ENCODE data around the gene OSBPL2.

Gene OSBPL2

DNA sequence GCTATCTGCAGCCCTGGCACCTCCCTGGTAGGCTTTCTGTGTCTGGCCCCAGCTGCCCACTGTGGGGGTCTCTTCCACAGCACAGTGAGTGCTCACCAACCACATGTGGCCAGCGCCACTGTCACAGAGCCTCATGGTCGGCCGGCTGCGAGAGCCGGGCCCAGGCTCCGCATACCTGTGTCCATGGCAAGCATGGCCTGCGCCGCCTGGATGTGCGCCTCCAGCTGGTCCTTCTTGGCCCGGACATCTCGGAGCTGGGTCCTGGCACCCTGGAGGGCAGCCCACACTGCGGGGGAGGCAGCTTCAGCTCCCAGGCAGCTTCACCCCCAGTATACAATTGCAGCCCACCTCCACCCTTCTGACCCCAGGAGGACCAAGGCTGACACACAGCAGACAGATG, 77.5 kb downstream of the OSBPL2 start:
- DNase-seq = no peak

DNA sequence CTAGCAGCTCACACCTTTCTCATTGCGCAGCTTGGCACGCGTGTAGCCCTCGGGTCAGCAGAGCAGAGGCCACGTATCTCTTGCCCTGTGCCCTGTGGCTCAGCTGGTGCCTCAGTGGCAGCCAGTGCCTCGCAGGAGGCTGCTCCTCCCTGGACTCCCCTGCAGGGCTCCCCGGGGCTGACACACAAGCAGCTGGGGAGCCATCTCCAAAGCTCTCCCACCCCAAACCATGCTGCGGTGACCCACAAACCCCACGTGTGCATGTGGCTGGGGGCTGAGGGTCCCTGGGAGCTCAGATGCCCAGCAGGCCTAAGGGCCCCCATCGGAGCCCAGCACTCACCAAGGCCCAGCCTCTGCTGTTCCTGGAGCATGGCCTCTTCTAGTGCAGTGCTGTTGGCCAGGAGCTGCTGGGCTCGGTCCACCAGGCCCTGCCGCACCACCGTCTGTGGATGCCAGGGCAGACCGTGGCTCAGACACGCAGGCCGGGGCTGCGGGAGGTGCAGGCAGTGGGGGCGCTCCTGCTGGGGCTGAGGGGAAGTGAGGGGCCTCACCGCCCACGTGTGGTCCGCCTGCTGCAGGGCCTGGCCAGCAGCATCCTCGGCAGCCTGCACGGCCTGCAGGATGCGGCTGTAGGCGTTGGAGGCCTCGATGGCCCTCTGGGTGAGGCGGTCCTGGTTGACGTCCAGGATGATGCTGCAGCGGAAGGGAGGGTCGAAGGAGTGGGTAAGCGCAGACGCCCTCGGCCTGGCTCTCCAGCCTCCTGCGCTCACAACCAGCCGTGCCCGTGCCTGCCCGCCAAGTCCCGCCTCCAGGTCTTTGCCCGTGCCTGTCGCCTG, 78.2 kb downstream of the OSBPL2 start:
- no peak for DNase-seq

DNA sequence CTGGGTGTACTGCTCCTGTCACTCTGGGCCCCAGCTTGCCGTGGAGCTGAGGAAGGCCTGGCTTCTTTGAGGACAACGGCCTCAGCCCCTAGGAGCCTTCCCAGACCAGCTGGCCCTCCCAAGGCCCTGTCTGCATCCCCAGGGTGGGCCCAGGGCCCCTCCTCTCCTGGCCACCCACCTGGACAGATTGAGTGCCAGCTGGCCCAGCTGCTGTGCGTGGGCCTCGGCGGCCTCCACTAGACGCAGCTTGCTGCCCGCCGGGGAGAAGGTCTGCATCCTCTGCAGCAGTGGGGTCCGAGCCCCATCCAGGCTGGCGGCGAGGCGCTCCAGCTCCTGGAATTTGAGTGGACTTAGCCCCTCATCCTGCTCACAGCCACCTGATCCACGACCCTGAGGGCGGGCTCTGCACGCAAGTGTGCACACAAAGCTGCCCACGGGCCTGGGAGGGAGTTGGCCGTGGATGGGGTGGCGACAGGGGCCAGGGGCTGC, 78.9 kb downstream of the OSBPL2 start:
- DNase-seq = no peak

DNA sequence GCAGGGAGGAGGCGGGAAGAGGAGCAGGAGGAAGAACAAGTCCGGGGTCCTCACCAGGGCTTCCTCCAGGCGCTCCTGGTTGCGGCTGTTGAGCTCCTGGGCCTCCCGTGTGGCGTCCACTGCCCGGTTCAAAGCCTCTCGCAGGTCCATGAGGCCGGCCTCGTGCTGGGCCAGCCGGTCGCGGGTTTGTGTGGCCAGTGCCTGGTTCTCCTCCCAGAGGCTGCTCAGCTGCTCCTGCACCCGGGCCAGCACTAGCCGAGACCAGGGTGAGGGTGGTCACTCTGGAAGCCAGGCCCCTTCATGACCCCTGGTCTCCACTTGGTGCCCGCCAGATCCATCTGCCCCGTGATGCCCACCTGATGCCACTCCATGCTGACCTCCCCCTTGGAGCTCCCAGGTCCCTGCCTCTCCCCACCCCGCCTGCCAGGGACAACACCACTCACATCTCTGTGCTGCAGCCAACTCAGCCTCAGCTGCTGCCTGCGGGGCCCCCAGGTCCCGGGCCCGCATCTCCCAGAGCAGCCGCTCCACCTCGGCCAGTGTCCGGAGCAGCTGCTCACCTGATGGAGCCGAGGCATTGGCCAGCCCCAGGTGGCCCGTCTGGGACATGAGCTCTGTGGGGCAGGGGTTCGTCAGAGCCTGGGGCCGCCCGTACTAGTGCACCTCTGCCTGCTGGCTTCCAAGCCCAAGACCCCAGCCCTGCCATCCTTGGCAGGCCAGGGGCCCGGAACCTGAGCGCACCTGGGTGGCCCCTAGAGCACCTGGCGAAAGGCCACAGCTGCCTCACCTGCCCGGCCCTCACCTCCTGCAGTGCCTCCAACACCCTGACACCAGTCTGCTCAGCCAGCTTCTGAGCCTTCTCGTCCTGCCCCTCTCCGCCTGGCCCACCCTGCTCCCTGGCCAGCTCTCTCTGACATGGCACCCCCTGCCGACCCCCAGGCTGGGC, 80.4 kb downstream of the OSBPL2 start:
- no peak for DNase-seq

DNA sequence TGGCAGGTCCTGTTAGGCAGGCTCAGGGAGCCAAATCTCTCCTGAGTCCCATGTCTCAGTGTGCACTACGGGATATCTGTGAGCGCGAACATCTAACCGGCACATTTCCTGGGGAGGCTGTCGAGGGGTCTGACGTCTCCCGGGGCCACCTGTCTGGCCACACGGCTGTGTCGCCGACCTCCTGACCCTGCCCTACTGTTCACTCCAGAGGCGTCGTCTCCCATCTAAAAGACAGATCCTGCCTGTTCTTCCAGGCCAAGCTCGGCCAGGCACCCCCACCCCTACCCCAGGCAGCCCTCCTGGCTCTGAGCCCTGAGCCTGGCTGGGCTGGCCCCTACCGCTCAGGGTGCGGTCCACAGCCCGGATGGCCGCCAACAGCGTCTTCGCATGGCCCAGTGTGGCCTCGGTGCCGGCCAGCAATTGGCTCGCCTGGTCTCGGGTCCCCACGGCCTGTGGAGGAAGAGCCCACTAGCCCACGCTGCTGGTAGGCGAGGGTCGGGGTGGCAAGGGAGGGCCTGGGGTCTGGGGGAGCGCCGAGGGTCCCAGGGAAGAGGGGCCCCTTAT, 81.1 kb downstream of the OSBPL2 start:
- DNase-seq = no peak

DNA sequence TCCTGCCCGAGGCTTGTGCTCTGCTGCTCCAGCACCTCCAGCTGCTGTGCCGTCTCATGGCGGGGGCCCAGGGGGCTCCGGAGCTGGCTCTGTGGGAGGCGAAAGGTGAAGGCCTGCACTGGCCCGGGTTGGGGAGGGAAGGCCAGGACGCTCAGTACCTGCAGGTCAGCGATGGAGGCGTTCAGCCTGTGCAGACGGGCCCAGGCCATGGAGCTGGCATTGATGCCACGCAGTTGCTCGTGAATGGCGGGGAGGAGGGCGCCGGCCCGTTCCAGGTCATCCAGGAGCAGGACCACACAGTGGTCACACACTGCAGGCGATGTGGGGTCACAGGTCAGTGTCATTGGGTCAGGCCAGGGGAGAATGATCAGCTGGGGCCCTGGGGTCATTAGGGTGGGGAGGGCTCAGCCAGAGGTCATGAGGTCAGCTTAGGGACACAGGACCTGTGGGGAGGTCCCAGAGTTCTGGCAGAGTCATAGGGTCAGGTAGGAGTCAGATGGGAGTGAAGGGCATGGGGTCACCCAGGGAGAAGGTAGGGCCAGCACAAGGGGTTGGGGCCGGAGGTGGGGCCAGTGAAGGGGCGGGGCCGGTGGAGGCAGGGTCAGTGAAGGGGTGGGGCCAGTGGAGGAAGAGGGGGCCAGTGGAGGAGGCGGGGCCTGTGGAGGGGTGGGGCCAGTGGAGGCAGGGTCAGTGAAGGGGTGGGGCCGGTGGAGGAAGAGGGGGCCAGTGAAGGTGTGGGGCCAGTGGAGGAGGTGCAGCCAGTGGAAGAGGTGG, 82.4 kb downstream of the OSBPL2 start:
- no peak for DNase-seq

DNA sequence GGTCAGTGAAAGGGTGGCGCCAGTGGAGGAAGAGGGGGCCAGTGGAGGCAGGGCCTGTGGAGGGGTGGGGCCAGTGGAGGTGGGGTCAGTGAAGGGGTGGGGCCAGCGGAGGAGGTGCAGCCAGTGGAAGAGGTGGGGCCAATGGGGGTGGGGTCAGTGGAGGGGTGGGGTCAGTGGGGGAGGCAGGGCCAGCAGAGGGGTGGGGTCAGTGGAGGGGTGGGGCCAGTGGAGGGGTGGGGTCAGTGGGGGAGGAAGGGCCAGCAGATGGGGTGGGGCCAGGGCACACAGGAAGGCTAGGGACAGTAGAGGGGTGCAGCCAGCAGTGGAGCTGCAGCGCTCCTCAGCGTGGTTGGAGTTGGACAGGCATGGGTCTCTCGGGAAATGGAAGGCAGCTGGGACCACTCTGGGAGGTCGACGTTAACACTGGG, 83.2 kb downstream of the OSBPL2 start:
- no peak for DNase-seq

DNA sequence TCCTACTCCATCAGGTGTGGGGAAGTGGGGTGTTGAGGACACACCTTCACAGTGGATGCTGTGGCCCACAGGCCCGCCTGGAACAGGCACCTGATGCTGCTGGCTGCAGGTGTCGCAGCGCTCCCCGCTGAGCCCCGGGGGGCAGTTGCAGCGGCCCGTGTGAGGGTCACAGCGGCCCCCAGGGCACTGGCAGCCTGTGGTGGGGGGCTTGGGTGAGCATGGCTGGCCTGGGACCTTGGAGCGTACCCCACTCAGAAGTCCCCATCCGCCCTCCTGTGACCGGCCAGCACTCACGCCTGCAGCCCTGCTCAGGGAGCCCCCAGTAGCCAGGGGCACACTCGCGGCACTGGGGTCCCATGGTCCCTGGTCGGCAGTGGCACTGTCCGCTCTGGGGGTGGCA, 83.7 kb downstream of the OSBPL2 start:
- DNase-seq = no peak

DNA sequence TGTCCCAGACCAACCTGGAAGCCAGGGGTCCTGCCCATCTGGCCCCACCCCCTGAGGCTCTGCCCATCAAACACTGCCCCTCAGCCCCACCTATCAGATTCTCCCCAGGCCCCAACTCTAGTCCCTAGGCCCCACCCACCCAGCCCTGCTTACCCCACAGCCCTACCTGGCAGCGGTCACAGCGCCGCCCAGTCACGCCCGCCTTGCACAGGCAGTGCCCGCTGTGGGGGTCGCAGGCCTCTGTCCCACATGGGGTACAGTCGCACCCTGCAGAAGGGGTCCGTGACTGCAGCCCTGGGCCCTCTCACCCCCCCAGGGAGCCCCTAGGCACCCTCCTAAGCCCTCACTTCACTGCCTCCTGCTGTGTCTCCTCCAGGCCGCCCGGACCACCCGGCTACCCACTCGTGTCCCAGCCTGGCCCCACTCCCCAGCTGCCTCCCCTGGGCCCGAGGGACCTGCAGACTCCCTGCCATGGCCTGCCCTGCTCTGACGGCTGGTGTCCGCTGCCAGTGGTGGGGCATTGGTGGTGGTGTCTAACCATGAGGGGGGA, 84.2 kb downstream of the OSBPL2 start:
- no peak for DNase-seq

DNA sequence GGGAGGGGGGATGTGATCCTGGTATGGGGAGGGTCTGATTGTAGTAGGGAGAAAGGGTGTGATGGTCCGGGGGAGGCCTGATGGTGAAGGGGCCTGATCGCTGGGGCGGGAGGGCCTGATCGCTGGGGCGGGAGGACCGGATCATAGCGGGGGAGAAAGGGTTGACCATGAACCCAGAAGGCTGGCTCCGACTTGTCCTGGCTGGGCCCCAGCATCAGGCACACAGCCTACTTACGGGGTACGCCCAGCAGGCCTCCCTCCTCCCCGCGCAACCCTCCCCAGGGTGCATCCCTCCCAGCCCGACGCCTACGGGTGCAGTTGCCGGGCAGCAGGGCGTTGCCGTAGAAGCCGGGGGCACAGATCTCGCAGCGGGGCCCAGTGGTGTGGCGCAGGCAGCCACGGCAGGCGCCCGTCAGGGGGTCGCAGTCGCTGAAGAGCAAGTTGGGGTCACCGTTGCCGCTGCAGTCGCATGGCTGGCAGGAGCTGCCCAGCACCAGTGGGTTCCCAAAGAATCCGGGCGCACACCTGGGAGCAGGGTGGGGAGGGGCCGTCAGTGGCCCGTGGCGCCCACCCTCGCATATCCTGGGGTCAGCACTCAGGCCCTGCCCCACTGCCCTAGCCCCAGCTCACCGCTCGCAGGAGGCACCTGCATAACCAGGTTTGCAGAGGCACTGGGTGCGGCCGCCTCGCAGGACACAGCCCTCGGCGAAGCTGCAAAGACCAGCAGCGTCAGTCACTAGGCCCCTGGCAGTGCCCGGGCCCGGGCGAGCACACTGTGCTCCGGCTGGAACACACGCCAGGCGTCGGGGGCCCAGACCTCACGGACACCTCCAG, 85.0 kb downstream of the OSBPL2 start:
- DNase-seq = no peak

DNA sequence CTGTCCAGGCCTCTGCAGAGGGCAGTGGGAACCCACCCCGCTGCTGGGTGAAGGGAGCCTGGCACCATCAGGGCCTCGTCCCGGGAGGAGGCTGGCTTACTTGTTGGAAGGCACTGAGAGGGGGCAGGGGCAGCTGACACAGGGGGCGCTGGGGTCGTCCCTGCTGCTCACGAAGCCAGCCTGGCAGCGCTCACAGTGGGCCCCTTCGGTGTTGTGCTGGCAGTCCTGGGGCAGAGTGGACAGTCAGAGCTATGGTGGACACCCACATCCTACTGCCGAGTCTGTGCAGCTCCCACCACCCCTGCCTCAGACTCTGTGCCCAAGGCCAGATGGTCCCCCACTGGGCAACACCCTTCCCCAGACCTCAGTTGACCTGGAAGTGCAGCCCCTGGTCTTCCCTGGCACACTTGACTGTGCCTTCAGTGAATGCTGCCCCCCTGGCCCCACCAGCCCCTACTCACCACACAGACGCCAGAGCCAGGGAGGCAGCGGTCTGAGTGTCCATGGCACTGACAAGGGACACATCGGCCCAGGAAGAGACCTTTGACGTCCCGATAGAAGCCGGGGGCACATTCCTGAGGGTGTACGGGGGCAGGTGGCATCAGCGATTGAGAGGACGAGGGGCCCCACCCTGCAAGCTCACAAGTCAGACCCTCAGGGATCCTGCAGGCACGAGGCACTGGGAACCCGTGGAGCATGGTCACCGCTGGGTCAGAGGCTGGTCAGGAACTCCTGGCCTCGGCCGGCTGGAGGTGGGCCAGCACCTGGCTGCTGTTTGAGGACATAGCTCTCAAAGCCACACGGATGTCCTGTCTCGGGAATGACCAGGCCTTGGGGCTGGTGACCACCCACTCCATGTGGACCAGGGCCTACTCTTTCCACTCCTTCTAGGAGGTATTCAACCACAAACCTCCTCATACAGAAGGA, 85.9 kb downstream of the OSBPL2 start:
- no peak for DNase-seq

DNA sequence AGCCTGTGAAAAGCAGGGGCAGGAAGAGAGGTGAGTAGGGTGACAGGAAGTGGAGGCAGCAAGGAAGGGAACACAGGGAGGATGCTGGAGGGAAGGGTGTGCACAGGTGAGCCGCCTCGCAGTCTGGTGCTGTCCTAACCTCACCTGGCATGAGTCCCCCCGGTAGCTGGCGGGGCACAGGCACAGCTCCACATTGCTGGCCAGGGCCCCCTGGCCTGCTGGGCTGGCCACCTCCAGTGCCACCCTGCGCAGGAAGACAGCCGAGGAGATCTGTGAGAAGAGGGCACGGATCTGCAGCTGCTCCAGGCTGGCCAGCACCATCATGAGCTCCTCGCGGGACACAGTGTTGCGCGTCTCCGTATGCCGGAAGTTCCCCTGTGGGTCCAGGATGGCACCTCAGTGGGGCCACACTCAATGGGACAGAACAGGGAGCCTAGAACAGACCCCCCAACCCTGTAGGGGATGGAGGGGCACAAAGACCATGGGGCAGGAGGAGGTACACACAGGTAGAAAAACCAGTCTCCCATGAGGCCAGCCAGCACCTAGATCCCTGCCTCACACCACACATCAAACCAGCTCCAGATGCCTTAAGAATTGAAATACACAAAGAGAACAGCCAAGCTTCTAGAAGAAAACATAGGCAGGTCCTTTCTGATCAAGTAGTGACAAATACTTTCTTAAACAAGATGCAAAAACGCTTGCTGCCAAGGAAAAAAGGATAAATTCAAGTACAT, 87.0 kb downstream of the OSBPL2 start:
- DNase-seq = no peak

DNA sequence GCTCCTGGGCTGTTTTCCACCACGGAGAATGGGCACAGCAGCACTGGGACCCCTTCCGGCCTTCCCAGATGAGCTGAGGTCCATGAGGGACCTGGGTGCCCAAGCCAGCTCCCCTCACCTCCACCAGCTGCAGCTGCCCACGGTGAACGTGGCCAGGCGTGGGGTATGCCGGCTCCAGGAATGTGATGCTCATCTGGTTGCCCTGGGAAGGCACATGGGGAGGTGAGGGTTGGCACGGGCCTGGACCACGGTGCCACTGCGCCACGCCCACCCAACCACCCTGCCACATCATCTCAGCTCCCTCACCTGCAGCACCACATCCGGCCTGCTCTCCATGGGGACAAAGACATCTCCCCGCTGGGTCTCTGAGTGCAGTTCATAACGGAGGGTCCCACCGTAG, 88.2 kb downstream of the OSBPL2 start:
- no peak for DNase-seq

DNA sequence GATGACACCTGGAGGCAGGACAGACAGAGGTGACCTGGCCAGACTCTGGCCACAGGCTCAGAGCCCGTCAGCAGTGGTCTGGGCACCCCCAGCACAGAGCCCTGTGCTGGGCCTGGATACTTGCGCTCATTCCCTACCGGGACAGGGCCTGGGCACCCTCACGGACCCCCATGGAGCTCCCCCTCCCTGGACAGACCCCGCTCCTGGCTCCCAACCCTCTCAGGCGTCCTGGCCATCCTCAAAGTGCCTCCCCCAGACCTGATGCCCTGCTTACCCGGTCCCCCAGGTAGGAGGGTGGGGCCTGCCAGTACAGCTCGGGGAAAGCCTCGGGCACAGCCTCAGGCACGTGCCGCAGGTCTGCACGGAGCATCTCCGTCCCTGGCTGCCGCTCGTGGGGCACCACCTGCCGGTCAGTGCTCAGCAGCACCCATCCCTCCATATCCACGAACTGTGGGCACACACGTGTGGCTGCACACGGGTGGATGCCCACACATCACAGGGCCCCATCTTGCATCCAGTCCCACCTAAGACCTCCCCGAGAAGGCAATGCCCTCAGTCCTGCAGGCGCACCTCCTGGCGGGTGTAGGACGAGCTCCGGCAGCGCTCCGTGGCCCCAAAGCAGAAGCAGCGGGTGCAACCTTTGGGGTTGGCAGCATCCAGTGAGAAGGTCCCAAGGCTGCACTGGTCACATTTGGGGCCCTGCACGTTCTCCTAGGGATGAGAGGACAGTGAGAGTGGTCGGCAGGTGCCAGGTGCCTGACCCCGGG, 88.8 kb downstream of the OSBPL2 start:
- DNase-seq = no peak

DNA sequence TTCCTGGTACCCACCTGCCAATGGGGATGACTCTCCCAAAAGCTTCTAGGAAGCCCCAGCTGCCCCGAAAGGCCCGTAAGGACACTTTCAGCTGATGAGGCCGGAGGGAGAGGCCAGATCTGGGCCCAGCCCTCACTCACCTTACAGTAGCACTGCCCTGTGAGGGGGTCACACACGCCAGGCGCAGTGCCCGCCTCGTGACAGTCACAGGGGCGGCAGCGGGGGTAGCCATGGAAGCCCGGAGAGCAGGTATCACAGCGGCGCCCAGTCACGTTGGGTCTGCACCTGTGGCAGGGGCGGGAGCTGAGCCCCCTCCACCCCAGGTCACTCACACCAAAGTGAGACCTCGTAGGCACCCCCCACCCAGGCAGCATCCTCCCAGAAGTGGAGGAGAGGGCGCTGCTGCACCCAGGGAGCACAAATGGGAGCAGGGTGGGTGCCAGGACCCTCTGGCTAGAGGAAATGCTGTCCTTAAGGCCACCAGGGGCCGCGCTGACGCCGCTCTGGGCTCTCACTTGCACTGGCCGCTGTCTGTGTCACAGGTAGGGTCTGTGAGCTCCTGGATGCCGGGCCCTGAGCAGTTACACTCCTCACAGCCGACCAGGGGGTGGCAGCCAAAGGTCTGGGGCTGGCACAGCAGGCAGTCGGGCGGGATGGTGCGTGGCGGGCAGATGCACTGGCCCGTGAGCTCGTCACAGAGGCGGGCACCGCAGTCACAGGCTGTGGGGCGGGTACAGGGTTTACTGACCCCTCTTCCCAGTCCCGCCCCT, 89.6 kb downstream of the OSBPL2 start:
- no peak for DNase-seq

DNA sequence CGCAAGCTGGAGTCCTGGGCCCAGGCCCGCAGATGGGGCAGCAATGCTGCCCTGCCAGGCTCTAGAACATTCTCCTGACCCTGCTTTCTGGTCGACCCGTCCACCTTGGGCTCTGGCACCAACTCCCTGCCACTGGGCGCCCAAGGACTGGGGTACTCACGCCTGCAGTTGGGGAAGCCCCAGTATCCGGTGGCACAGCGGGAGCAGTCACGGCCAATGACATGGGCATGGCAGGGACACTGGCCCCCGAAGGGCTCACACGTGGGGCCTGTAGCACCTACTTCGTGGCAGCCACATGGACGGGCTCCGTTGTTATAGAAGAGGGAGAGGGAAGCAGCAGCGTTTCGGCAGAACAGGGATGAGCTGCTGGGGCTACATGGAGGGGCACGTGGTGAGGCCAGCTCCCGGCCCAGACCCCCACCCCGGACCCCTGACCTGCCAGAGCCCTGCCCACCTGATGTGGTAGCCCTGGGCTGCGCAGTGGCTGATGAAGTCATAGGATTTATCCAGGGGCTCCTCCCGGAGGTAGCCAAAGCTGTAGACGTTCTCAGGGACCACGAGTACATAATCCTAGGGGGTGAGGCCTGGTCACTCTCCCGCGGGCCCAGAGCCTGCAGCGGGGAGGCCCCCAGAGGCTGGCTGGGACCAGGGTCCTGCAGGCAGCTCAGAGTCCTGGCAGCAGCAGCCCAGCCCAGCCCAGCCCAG, 90.5 kb downstream of the OSBPL2 start:
- DNase-seq = no peak
